Stimulated activated CD8-positive, alpha-beta memory T cell treated with anti-CD3 and anti-CD28 coated beads, Interleukin-12 subunit alpha, Interleukin-12 subunit beta, amount 100 ng/mL, for 4 hours (primary cell): ENCODE results near the gene EGR1.
"Not testable (repeated sequence)": the region's sequence is repeated elsewhere in the genome, so short reads cannot be mapped to it uniquely, and the experiment has no call there.

ENCODE experiments used
- DNase-seq: peaks from one replicate; pipeline ENCODE4 v3.0.0-alpha.2; 2020; ENCODE audit warnings: low read depth

Gene EGR1

GRCh38 chr5:138507485-138507884, 42.2 kb downstream of the EGR1 start:
- DNase-seq, result not testable (repeated sequence)

- no peak for DNase-seq
Observed at GRCh38 chr5:138508958-138509357, 43.7 kb downstream of the EGR1 start.

- DNase-seq, result no peak
Observed at GRCh38 chr5:138514021-138514420, 48.7 kb downstream of the EGR1 start.

GRCh38 chr5:138515556-138516245, 50.4 kb downstream of the EGR1 start:
- no peak for DNase-seq

- no peak for DNase-seq
Observed at GRCh38 chr5:138517437-138517836, 52.2 kb downstream of the EGR1 start.
